Measurements from ENCODE around the gene RPL6. TPM values are rescaled to one million over a fixed set of nuclear protein-coding genes. Genes with fewer than 3 reads are reported as not detected.
A peak's percentile ranks its signal among the peaks of the same experiment; 100 is the strongest.

Gene RPL6
- total and polyA plus RNA-seq, 9 of the 15 experiments (the other 6 are each of a cell fraction or from before 2014, with no cell fraction given) = 1,519 to 3,103 (median 2,396) TPM

DNA sequence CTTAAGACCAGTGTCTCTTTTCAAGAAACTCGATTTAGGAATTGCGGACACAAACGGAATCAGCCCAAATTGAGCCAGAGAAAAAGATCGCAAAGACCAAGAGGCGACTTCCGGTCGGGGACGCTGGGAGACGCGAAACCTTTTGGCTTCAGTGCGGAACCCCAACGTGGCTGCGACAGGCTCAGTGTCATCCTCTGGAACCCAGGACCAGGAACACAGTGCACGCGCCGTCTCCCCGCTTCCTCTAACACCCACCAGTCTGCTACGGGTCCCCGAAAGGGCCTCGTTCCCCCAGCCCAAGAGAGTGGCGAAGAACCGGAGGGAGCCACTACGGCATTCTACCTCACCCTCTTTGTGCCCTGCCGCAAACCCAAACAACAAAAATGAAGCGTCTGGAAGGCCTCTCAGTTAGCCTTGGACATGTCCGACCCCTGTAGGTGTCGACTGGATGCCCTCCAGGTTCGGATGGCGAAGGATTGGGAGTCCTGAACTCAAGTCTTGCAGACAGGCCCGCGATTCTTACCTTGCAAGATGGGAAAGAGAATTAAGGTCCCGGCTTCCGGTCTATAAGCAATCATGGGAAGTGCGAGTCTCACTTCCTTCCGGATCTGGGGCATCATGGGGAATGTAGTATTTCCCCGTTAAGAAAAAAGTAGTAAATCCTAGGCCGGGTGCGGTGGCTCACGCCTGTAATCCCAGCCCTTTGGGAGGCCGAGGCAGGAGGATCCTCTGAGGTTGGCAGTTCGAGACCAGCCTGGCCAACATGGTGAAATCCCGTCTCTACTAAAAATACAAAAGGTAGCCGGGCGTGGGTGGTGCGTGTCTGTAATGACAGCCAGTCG is at the start of gene RPL6 (continued):
- TF ChIP-seq, protein P1, sequence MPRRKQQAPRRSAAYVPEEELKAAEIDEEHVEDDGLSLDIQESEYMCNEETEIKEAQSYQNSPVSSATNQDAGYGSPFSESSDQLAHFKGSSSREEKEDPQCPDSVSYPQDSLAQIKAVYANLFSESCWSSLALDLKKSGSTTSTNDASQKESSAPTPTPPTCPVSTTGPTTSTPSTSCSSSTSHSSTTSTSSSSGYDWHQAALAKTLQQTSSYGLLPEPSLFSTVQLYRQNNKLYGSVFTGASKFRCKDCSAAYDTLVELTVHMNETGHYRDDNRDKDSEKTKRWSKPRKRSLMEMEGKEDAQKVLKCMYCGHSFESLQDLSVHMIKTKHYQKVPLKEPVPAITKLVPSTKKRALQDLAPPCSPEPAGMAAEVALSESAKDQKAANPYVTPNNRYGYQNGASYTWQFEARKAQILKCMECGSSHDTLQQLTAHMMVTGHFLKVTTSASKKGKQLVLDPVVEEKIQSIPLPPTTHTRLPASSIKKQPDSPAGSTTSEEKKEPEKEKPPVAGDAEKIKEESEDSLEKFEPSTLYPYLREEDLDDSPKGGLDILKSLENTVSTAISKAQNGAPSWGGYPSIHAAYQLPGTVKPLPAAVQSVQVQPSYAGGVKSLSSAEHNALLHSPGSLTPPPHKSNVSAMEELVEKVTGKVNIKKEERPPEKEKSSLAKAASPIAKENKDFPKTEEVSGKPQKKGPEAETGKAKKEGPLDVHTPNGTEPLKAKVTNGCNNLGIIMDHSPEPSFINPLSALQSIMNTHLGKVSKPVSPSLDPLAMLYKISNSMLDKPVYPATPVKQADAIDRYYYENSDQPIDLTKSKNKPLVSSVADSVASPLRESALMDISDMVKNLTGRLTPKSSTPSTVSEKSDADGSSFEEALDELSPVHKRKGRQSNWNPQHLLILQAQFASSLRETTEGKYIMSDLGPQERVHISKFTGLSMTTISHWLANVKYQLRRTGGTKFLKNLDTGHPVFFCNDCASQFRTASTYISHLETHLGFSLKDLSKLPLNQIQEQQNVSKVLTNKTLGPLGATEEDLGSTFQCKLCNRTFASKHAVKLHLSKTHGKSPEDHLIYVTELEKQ (CRISPR knock-in tag; IDR thresholded peaks at IDR 0.05) = no peak
- TF ChIP-seq RBM25 (IDR thresholded peaks at IDR 0.05; ENCODE audit: low read depth, low read length, severe bottlenecking) (no peak), ZBED1 (IDR thresholded peaks at IDR 0.05) (peak; percentile 82; the same call in 1 of the 2 replicates), RBM39 (optimal IDR thresholded peaks at IDR 0.05; ENCODE audit: low read depth, low read length) (peak; percentile 53), HNRNPH1 (optimal IDR thresholded peaks at IDR 0.05; ENCODE audit: low read depth, low read length) (no peak), ZNF143 (CRISPR knock-in tag; IDR thresholded peaks at IDR 0.05) (peak; percentile 88), SUPT5H (IDR thresholded peaks at IDR 0.05) (peak; percentile 99), NCOA1 (IDR thresholded peaks at IDR 0.05; ENCODE audit: low read depth) (peak; percentile 70; the same call in 1 of the 2 replicates), HCFC1 (IDR thresholded peaks at IDR 0.05; ENCODE audit: low read depth, low read length) (peak; percentile 92), SIRT6 (IDR thresholded peaks at IDR 0.05; ENCODE audit: low read depth, low read length) (no peak), NCOA4 (IDR thresholded peaks at IDR 0.05; ENCODE audit: partially characterized antibody) (no peak), NFXL1 (CRISPR knock-in tag; IDR thresholded peaks at IDR 0.05) (no peak), ZNF695 (CRISPR knock-in tag; IDR thresholded peaks at IDR 0.05) (no peak), ZNF75A (CRISPR knock-in tag; IDR thresholded peaks at IDR 0.05) (no peak), MCM5 (IDR thresholded peaks at IDR 0.05; ENCODE audit: low read depth) (no peak), ZC3H11A (IDR thresholded peaks at IDR 0.05; ENCODE audit: low read depth, low read length) (no peak), SNIP1 (IDR thresholded peaks at IDR 0.05; ENCODE audit: low read depth) (no peak)
- TF ChIP-seq, protein P2, sequence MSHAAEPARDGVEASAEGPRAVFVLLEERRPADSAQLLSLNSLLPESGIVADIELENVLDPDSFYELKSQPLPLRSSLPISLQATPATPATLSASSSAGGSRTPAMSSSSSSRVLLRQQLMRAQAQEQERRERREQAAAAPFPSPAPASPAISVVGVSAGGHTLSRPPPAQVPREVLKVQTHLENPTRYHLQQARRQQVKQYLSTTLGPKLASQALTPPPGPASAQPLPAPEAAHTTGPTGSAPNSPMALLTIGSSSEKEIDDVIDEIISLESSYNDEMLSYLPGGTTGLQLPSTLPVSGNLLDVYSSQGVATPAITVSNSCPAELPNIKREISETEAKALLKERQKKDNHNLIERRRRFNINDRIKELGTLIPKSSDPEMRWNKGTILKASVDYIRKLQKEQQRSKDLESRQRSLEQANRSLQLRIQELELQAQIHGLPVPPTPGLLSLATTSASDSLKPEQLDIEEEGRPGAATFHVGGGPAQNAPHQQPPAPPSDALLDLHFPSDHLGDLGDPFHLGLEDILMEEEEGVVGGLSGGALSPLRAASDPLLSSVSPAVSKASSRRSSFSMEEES (CRISPR knock-in tag; IDR thresholded peaks at IDR 0.05) = no peak
- TF ChIP-seq, protein P3, sequence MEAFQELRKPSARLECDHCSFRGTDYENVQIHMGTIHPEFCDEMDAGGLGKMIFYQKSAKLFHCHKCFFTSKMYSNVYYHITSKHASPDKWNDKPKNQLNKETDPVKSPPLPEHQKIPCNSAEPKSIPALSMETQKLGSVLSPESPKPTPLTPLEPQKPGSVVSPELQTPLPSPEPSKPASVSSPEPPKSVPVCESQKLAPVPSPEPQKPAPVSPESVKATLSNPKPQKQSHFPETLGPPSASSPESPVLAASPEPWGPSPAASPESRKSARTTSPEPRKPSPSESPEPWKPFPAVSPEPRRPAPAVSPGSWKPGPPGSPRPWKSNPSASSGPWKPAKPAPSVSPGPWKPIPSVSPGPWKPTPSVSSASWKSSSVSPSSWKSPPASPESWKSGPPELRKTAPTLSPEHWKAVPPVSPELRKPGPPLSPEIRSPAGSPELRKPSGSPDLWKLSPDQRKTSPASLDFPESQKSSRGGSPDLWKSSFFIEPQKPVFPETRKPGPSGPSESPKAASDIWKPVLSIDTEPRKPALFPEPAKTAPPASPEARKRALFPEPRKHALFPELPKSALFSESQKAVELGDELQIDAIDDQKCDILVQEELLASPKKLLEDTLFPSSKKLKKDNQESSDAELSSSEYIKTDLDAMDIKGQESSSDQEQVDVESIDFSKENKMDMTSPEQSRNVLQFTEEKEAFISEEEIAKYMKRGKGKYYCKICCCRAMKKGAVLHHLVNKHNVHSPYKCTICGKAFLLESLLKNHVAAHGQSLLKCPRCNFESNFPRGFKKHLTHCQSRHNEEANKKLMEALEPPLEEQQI (IDR thresholded peaks at IDR 0.05) = peak; percentile 69; the same call in 1 of the 2 replicates
- TF ChIP-seq, protein P4, sequence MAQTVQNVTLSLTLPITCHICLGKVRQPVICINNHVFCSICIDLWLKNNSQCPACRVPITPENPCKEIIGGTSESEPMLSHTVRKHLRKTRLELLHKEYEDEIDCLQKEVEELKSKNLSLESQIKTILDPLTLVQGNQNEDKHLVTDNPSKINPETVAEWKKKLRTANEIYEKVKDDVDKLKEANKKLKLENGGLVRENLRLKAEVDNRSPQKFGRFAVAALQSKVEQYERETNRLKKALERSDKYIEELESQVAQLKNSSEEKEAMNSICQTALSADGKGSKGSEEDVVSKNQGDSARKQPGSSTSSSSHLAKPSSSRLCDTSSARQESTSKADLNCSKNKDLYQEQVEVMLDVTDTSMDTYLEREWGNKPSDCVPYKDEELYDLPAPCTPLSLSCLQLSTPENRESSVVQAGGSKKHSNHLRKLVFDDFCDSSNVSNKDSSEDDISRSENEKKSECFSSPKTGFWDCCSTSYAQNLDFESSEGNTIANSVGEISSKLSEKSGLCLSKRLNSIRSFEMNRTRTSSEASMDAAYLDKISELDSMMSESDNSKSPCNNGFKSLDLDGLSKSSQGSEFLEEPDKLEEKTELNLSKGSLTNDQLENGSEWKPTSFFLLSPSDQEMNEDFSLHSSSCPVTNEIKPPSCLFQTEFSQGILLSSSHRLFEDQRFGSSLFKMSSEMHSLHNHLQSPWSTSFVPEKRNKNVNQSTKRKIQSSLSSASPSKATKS (CRISPR knock-in tag; IDR thresholded peaks at IDR 0.05) = no peak

All from K562 (cell line).